ENCODE results near the gene WNT7A.

WNT7A gene

GRCh38 chr3:13812034-13812471 is 67.8 kb downstream of the WNT7A start:
- H3K4me3 ChIP-seq = no peak overlapping the region
- no peak overlapping the region for H3K27ac ChIP-seq

GRCh38 chr3:13811614-13812013 is 68.3 kb downstream of the WNT7A start:
- H3K27ac ChIP-seq = no peak overlapping the region

GRCh38 chr3:13808550-13808949 is 71.3 kb downstream of the WNT7A start:
- Histone ChIP-seq H3K4me3 (no peak overlapping the region), H3K27ac (no peak overlapping the region)

More at GRCh38 chr3:13811614-13812013, 68.3 kb downstream of the WNT7A start:
- H3K4me3 ChIP-seq = no peak overlapping the region

GRCh38 chr3:13801361-13802204 is 78.3 kb downstream of the WNT7A start:
- no peak overlapping the region for H3K4me3 ChIP-seq

GRCh38 chr3:13800064-13800463 is 79.8 kb downstream of the WNT7A start:
- Histone ChIP-seq H3K27ac (no peak overlapping the region), H3K4me3 (no peak overlapping the region)

More at GRCh38 chr3:13801361-13802204, 78.3 kb downstream of the WNT7A start:
- no peak overlapping the region for H3K27ac ChIP-seq

GRCh38 chr3:13798401-13798800 is 81.5 kb downstream of the WNT7A start:
- H3K27ac ChIP-seq = no peak overlapping the region
- no peak overlapping the region for H3K4me3 ChIP-seq

- Histone ChIP-seq H3K4me3 (no peak overlapping the region), H3K27ac (no peak overlapping the region)
These were observed 83.0 kb downstream of the WNT7A start for GRCh38 chr3:13796701-13797460.

GRCh38 chr3:13795816-13796215 is 84.1 kb downstream of the WNT7A start:
- no peak overlapping the region for H3K27ac ChIP-seq
- H3K4me3 ChIP-seq = no peak overlapping the region

- H3K27ac ChIP-seq = no peak overlapping the region
- H3K4me3 ChIP-seq = no peak overlapping the region
These were observed 85.5 kb downstream of the WNT7A start for GRCh38 chr3:13794322-13794721.

- no peak overlapping the region for H3K27ac ChIP-seq
These were observed 86.4 kb downstream of the WNT7A start for GRCh38 chr3:13793451-13793850.

GRCh38 chr3:13792512-13793371 is 87.1 kb downstream of the WNT7A start:
- Histone ChIP-seq H3K4me3 (no peak overlapping the region), H3K27ac (no peak overlapping the region)

More at GRCh38 chr3:13793451-13793850, 86.4 kb downstream of the WNT7A start:
- H3K4me3 ChIP-seq = no peak overlapping the region

GRCh38 chr3:13792051-13792490 is 87.8 kb downstream of the WNT7A start:
- Histone ChIP-seq H3K4me3 (no peak overlapping the region), H3K27ac (no peak overlapping the region)

- H3K27ac ChIP-seq = no peak overlapping the region
These were observed 88.4 kb downstream of the WNT7A start for GRCh38 chr3:13791198-13792050.

GRCh38 chr3:13790376-13791197 is 89.3 kb downstream of the WNT7A start:
- no peak overlapping the region for H3K27ac ChIP-seq
- H3K4me3 ChIP-seq = no peak overlapping the region

More at GRCh38 chr3:13791198-13792050, 88.4 kb downstream of the WNT7A start:
- H3K4me3 ChIP-seq = no peak overlapping the region

GRCh38 chr3:13788522-13789424 is 91.1 kb downstream of the WNT7A start:
- Histone ChIP-seq H3K4me3 (no peak overlapping the region), H3K27ac (no peak overlapping the region)

GRCh38 chr3:13787533-13788132 is 92.2 kb downstream of the WNT7A start:
- Histone ChIP-seq H3K4me3 (no peak overlapping the region), H3K27ac (no peak overlapping the region)

- Histone ChIP-seq H3K27ac (no peak overlapping the region), H3K4me3 (no peak overlapping the region)
These were observed 93.1 kb downstream of the WNT7A start for GRCh38 chr3:13786811-13787210.

All from skin epidermis (tissue), 12 donors.